Erythroblast (primary cell): ENCODE results near the gene KCNQ5.
"Not testable (repeated sequence)": the region's sequence is repeated elsewhere in the genome, so short reads cannot be mapped to it uniquely, and the experiment has no call there.

Experiments
- DNase-seq, 2 experiments: peaks; one replicate each; lab custom pipeline; 2025; lab: John Stamatoyannopoulos, UW
- GATA1 ChIP-seq: IDR thresholded peaks from 2 replicates; pipeline ENCODE4 v1.6.1; 2011; ENCODE audit warnings: low read depth, mild to moderate bottlenecking, control low read depth, low read length, moderate library complexity
- POLR2A ChIP-seq: IDR thresholded peaks from 2 replicates; pipeline ENCODE4 v1.6.1; 2011; ENCODE audit warnings: mild to moderate bottlenecking, low read length

KCNQ5 gene

GRCh38 chr6:72953971-72954381, 332.1 kb downstream of the KCNQ5 start:
- no peak for DNase-seq
- no peak for TF ChIP-seq GATA1
- no peak for TF ChIP-seq POLR2A

GRCh38 chr6:72954716-72955115, 332.9 kb downstream of the KCNQ5 start:
- no peak for TF ChIP-seq GATA1
- TF ChIP-seq POLR2A, result no peak
- no peak for DNase-seq

GRCh38 chr6:72955666-72956065, 333.8 kb downstream of the KCNQ5 start:
- no peak for DNase-seq
- TF ChIP-seq POLR2A, result no peak
- no peak for TF ChIP-seq GATA1

- no peak for DNase-seq
- TF ChIP-seq POLR2A (no peak), GATA1 (no peak)
Observed at GRCh38 chr6:72956272-72956671, 334.4 kb downstream of the KCNQ5 start.

- TF ChIP-seq GATA1 (no peak), POLR2A (no peak)
- DNase-seq, result no peak
Observed at GRCh38 chr6:72959821-72960220, 338.0 kb downstream of the KCNQ5 start.

- TF ChIP-seq GATA1 (no peak), POLR2A (no peak)
- no peak for DNase-seq
Observed at GRCh38 chr6:72963946-72964345, 342.1 kb downstream of the KCNQ5 start.

GRCh38 chr6:72966628-72967280, 344.9 kb downstream of the KCNQ5 start:
- no peak for DNase-seq
- TF ChIP-seq GATA1 (no peak), POLR2A (no peak)

- DNase-seq, result no peak
- no peak for TF ChIP-seq POLR2A
- no peak for TF ChIP-seq GATA1
Observed at GRCh38 chr6:72967329-72967728, 345.5 kb downstream of the KCNQ5 start.

- DNase-seq, result no peak
- TF ChIP-seq GATA1 (no peak), POLR2A (no peak)
Observed at GRCh38 chr6:72968704-72969103, 346.8 kb downstream of the KCNQ5 start.

GRCh38 chr6:72969666-72970065, 347.8 kb downstream of the KCNQ5 start:
- DNase-seq, result no peak
- TF ChIP-seq POLR2A, result no peak
- TF ChIP-seq GATA1, result no peak

- no peak for DNase-seq
- TF ChIP-seq POLR2A, result no peak
- no peak for TF ChIP-seq GATA1
Observed at GRCh38 chr6:72972579-72972978, 350.7 kb downstream of the KCNQ5 start.

- no peak for TF ChIP-seq POLR2A
- TF ChIP-seq GATA1, result no peak
- DNase-seq, result no peak
Observed at GRCh38 chr6:72974276-72974675, 352.4 kb downstream of the KCNQ5 start.

- no peak for TF ChIP-seq POLR2A
- no peak for TF ChIP-seq GATA1
- DNase-seq, result no peak
Observed at GRCh38 chr6:72975352-72975752, 353.5 kb downstream of the KCNQ5 start.

- DNase-seq, result no peak
- TF ChIP-seq GATA1, result no peak
- TF ChIP-seq POLR2A, result no peak
Observed at GRCh38 chr6:72976484-72976883, 354.6 kb downstream of the KCNQ5 start.

- DNase-seq, result no peak
- TF ChIP-seq POLR2A (no peak), GATA1 (no peak)
Observed at GRCh38 chr6:72977114-72977513, 355.2 kb downstream of the KCNQ5 start.

- not testable (repeated sequence) for DNase-seq
Observed at GRCh38 chr6:72978808-72979207, 356.9 kb downstream of the KCNQ5 start.

- DNase-seq, result not testable (repeated sequence)
Observed at GRCh38 chr6:72984189-72984831, 362.4 kb downstream of the KCNQ5 start.
